NCI-H146 treated with DMSO at 0.1 percent for 48 hours (cell line): Measurements from ENCODE around the gene MTHFSD.

Experiments
- DNase-seq: peaks from one replicate; lab custom pipeline; 2025; ENCODE audit not compliant: unreplicated experiment; lab: John Stamatoyannopoulos, UW

Gene MTHFSD

DNA sequence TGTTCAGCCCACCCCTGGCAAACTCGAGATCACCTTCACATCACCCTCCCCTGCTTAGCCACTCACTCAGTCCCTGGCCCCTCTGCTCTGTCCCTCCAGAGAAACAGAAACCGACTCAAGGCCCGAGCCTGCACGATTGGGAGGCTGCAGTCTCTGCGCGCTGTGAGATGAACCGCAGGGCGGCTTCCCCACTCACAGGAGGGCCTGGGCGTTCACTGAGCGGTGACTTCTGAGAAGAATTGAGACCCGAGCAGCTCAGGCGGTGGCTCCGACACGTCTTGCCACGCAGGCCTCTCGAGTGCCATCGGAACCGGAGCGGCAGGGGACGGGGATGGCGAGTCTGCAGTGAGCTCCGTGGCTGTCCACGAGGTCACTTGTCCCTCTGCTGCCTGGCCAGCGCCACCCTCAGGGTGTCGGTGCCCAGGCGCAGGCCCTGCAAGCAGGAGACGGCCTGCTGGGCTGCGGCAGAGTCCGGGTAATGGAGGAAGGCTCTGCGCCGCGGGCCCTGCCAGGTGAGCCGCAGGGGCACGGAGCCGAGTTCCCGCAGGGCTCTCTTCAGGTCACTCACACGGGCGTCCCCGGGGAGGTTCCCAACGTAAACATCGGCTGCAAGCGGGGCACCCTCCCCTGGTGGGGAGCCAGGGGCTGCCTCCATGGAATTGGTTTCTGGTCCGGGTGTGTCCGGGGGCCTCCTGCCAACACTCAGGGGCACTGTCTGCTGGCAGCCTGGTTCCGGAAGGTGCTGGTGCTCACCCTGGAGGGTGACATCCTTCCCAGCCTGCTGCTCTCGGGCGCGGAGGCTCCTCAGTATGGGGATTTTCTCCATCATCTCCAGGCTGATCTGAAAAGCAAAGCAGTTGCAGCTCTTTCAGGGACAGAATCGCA is 23.2 kb downstream of the MTHFSD start:
- no peak for DNase-seq

DNA sequence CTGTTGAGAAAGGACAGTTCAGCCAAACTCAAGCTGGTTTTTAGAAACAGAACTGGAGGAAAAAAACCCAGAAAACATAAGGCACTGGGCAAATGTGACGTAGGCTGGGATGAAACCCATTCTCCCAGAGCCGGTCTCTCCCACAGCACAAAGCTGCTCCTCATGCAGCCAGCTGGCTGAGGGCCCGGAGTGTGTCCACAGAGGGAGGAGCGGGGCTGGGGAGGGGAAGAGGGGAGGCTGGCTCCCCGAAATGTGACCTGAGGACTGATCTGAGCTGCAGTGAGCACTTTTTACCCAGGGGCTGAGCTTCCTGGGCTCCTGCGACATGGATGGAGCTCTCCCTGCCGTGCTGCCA is 23.9 kb downstream of the MTHFSD start:
- DNase-seq = no peak

DNA sequence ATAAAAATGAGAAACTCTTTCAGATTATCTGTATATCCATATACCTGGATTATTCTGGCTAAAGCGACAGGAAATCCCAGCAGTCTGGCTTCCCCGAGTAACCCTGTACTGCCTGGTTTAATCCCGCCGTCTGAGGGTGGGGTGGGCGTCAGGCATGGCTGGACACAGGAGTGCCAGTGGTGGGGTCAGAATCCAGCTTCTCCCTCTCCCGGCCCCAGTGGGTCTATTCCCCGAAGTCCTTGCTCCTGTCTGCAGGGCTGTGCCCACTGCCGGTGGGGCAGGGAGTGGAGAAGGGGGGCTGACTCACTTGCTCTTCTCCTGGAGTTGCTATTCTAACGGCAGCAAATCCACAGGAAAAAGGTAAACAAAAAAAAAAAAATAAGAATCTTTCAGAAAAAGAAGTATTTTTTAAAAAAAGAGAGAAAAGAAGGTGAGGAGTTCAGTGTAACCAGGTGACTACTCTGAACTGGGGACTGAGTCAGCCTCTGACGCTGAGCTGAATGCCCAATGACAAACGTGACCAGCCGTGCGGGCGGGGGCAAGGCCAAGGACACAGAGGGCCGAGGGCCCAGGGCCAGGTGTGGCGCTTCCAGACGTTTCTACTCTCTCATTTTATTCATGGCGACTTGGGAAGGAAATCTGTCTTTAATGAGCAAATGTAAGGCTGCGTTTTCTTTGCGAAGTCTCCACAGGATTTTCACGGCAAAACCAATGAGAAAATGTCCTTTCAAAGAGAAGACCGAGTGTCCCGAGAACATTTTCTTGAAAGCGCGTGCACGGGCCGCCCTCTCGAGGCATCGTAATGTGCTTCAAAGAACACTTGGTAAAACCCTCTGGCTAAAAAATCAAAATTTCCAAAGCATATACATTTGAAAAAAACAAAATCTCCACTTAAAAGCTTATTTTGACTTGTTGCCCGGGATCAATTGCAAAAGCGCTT is 24.5 kb downstream of the MTHFSD start:
- no peak for DNase-seq

DNA sequence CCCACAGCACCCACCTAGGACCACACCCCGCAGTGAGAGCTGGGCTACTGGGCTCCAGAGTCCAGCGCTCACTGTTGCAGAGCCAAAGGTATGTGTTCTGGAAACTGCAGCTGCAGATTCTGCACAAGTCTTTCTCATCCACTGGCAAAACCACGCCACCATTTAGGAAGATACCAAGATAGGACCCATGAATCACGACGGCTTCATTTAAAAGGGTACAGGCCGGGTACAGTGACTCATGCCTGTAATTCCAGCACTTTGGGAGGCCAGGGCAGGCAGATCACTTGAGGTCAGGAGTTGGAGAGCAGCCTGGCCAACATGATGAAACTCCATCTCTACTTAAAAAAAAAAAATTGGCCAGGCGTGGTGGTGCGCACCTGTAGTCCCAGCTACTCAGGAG is 25.9 kb downstream of the MTHFSD start:
- no peak for DNase-seq

DNA sequence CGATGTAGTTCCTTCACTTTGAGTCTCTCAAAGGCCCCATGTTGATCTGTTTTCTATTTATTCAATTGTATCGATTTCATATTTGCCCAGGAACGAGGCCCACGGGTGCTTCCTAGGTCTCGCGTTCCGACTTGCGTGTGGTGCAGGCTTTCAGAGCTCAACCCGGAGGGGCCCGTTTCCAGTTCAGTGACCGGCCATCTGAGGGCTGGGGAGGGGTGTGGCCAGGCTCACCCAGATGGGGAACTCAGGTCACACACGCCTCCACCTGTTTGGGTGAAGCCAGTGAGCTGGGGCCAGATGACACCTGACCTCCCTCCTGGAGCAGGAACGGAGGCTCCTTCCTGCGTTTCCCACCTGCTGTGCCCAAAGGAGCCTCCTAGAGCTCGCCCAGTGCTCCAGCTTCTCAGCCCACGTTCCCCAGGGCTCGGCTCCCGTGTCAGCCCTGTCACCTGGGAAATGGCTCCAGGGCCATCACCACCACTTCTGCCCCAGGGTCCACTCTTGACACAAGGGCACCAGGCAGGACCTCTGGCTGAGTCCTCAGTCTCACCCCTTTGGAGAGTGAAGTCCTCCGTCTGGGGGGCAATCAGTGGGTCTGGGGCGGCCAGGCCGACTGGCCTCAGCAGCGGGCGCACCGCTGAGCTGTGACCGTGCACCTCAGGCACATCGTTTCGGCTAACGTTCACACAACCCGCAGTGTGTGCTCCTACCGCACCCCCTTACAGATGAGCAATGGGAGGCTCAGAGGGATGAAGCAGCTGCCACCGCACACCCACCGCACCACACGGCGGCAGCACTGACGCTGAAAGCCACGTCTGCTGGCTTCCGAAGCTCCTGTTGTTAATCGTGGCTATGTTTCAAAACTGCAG is 26.7 kb downstream of the MTHFSD start:
- DNase-seq = no peak

DNA sequence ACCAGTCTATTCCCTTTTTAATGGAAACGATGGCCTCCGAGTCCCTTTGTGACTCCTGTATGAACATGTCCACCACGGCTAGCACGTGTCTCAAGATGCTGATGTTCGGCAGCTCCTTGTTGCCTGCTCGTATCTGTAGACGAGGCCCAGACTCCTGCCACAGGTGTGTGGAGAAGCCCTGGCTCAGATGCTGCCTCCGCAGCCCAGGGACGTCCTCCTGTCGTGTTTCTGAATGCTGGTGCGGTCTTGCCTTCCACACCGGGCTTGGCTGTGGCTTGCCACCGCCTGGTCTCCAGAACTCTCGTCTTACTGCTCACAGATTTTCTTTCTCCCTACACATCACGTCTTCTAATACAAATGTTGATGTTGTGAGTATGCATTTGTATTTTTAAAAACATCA is 27.7 kb downstream of the MTHFSD start:
- DNase-seq = no peak

DNA sequence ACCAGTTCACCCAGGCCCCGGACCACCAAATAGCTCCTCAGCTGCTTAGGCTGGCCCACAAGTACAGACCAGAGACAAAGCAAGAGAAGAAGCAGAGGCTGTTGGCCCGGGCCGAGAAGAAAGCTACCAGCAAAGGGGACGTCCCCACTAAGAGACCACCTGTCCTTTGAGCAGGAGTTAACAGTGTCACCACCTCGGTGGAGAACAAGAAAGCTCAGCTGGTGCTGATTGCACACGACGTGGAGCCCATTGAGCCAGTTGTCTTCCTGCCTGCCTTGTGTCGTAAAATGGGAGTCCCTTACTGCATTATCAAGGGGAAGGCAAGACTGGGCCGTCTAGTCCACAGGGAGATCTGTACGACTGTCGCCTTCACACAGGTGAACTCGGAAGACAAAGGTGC is 29.3 kb downstream of the MTHFSD start:
- DNase-seq = no peak

DNA sequence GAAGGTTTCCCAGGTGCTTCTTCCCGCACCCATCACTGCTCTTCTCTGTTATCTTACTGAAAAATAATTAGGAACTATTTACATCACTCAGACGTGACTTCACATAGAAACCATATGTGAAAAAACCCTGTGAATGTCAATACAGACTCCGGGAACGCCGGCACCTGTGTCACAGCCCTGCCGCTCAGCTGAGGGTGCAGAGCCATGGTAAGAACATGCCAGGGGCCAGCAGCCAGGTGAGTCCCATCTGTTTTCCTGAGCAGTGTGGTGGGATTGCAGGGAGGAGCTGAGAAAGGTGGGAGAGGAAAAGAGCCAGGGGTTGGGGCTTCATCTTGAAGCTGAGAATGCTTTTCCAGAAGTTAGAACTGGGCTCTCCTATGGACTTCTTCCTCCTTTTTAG is 31.0 kb downstream of the MTHFSD start:
- no peak for DNase-seq

DNA sequence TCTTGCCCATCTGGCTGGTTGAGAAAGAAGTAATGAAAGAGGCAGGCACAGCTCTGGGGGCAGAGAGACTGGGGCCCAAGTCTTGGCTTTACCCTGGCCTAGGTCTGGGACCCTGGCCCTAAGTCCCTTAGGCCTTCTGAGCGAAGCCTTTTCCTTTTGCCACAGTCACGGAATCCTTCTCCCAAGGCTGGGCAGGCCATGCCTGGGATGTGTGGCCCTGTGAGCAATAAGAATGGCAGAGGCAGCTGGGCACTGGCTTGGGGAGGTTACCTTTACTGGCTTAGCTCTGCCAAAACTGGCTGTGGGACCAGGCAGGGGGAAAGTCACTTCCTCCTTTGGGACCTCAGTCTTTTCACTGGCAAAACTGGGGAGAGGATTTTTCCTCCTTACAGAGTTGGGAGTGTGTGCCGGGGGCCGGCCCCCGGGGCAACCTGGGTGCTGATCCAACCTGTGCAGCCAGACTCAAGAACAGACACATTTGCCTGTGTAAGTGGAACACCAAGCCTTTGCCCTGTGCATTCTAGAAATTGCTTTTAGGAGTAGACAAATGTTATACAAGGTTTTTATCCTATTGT is 31.8 kb downstream of the MTHFSD start:
- DNase-seq = no peak

DNA sequence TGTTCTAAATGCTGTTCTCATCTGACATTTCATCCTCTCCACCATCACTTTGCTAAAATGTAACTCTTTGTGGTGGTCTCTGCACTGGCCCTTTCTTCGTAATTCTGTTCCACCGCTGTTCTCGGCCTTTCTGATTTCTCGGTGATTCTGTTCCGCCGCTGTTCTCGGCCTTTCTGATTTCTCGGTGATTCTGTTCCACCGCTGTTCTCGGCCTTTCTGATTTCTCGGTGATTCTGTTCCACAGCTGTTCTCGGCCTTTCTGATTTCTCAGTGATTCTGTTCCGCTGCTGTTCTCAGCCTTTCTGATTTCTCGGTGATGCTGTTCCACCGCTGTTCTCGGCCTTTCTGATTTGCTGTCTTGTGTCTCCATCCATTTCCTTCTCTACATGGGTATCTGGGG is 32.4 kb downstream of the MTHFSD start:
- DNase-seq = no peak

DNA sequence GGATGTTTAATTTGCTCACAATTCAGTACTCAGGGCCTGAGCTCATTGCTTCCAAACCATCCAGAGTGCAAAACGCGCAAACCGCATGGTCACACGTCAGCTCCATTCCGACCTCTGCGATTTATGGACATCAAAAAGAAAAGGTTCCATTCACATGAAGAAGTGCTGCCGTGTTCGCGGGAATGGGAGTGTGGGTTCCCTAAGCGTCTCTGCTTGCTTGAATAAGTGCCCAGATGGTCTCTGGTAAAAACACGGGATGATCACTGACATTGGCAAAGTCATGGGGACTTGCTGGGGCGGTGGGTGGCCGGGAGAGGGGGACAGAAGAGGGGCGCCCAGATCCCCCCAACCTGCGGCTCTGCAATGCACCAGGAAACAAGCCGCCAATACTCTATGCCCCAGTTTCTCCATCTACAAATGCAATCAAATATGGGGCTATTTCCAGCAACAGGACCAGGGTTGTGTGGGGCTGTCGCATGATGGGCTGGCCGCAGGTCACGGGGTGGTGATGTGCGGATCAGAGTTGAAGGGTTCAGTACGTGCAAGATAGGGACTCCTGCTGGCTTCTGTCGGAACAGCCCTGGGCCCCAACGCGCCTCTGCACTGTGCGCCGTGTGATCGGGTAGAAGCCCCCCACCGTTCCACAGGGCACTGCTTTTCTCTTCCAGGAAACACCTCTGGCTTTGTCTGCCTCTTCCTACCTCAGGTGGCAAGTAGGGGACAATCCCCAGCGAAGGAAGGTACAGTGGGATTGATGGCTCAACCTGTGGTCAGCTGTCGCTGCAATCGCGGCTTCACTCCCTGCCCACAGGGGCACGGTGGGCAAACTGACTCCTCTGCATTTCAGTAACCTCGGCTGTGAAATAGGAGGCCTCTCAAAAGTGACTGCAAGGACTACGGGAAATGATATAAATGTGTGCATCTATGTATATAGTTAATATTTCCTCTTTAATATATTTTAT is 33.5 kb downstream of the MTHFSD start:
- DNase-seq = no peak

DNA sequence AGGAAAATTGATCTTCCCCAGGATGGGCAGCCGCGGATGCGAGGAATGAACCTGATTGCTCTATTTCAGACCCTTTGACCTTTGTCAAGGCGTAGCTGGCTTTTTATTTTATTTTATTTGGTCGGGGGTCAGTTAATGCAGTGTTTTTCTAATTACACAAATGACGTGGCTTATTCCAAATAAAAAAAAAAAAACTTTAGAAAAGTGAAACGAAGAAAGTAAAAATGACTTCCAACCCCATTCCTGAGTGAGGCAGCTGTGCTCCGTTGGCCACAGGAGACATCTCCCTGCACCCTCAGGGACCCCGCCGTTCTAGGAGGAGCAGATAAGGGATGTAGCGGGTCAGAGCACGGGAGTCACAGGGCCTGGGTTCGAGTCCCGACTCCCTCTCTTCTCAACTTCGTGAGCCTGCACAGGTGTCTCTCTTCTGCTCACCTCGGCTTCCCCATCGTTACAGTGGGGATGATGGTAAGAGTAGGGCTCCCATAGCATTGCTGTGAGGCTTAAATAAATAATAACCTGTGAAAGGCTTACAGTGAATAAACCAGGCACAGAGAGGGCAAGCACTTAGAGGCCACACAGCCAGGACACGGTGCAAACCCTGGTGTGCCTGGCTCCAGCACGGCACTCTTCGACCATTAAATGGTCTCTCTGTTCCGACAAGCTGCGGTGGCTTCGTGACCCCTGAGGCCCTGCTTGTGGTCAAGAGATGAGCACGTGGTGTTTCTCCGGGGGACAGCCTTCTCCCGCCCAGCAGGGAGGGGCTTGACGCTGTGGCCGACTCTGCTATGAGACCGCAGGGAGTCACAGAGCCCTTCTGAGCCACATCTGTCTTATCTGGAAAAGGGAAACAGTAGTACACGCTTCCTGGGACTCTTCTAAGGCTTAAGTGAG is 34.5 kb downstream of the MTHFSD start:
- no peak for DNase-seq

DNA sequence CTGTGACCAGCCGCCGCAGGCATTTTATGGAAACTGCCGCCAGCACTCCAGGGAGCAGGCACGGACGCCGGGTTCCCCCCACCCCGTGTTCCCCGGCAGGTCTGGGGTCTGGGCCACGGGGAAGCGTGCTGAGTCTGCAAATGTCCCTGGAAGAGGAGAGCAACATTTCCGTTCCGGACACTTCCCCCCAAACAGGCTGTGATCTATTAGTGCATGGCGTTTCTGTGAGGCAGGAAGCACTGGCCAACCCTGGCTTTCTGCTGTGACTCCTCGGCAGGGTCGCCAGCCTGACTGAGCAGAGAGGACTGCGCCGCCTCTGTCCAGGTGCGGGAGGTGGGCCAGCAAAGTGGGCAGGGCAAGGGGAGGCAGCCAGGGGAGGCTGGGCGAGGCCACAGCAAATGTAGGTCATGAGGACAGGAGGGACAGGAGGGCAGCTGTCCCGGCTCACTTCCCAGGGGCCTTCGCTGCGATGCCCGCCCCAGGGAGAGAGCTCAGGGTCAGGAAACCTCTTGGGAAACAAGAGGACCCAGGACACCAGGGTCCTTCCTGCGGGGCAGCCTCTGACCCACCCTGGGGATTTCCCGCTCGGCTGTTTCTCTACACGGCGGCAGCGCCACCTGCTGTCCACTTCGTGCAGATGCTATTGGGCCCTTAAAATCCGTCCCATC is 35.3 kb downstream of the MTHFSD start:
- no peak for DNase-seq

DNA sequence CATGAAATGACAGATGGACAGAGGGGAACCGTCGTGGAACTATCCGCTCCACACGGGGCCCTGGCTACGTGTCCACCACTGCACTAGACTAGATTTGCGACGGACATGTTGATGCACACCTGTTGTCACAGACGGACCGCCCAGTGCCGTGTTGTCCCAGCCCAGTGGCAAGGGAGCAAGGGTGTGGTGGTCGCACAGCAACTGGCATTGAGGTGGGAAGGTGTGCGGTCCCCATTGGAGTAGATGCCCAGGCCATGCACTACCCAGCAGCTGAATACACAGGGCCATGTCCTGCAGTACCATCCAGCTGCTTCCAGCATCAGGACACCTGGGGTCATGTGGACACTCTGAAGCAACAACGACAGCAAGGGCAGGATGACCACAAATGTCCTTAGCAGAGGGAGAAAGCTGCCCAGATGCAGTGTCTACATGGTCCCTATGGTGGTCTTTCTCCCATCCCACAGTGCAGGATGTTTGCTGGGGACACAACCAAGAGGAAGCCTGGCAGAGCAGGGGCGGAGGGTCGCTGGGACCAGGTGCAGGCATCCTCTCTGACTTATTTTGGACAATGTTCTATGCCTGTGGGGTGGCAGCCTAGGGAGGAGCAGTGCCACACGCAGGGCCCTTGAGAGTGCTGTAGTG is 35.9 kb downstream of the MTHFSD start:
- no peak for DNase-seq

DNA sequence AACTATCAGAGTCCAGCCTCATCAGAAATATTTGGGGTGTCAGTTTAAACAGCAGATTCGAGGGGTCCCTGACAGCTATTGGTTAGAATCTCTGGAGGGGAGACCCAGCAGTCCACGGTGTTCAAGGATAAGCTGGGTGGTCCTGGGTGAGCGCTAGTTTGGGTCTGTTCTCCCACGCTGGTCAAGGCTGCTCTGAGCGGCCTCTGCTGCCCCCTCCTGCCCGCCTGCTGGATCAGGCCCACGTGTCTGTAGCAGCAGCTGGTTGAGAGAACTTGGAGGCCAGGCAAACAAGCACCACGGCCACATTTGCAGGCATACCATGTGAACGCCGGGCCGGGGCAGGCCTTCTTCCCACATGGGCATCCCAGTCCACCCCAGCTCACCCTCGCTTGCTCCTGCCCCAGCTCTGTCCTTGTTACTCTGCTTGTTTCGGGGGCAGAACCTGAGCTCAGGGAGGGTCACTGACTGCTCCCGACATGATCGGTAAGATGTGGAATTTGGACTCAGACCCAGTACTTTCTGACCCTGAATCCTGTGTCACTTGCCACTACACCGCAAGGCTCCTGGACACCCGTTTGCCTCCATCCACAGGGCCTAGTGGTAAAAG is 37.3 kb downstream of the MTHFSD start:
- peak; percentile 1 for DNase-seq

DNA sequence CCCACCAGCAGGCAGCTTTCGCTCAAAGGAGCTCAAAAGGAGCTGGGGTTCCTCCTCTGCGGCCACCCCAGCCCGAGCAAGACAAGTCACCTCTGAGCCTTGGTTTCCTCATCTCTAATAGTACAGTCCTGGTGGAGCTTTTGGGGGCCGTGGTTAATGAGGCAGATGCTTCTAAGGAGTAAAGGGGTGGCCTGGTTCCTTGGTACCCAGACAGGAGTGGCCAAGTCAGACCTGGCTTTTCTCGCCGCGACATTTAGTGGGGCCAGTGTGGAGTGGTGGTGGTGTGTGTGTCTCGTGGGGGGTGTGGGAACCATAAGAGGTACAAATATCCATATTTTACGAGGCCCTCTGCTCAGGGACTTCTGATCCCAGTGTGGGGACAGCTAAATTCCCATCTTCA is 38.0 kb downstream of the MTHFSD start:
- no peak for DNase-seq

DNA sequence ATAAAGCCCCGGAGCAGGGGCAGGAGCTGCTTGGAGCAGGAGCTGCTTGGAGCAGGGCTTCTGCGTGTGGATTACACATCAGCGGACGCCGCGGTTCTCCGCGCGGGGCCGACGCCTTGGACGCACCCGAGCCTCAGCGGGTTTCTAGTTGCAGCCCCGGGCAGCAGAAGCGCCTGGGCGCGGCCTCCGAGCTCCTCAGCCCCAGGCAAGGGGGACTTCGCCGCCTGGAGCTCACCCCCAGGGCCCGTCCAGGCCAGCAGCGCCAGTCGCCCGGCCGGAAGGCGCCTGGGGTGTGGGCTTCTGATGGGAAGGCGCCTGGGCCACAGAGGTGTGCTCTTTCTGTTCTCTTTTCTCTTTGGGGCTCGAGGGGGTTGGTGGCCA is 38.4 kb downstream of the MTHFSD start:
- DNase-seq = no peak
